ENCODE measurements around the gene AP4M1.

GRCh38 chr7:100153708-100154535 is 52.5 kb downstream of the AP4M1 start:
- TF ChIP-seq CTCF (IDR thresholded peaks at IDR 0.05; ENCODE audit: low read length) (no peak), EZH2phosphoT487 (IDR thresholded peaks at IDR 0.05; ENCODE audit: low read length) (no peak)

Measured in MM.1S (cell line).